Measurements from ENCODE around the gene ATAD3A.

The ATAD3A gene

DNA sequence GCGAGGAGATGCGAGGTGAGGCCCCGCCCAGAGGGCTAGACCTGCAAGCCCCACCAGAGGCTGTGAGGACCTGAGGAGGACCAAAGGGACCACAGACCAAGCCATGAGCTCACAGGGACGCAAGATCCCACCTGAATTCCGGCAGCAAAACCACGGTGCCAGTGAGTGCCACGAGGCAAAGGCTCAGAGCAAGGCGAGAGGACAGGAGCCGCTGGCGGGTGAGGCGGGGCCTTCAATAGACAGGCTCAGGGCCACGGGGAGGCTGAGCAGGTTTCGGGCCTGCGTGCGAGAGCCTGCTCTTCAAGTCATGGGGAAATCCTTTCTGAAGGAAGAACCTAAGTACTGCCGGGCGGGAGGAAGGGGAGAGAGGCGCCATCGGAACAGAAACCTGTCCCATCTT, 35.5 kb downstream of the ATAD3A start:
- no peak for DNase-seq (ENCODE audit: extremely low read depth, low read depth)
- TF ChIP-seq, protein P1, sequence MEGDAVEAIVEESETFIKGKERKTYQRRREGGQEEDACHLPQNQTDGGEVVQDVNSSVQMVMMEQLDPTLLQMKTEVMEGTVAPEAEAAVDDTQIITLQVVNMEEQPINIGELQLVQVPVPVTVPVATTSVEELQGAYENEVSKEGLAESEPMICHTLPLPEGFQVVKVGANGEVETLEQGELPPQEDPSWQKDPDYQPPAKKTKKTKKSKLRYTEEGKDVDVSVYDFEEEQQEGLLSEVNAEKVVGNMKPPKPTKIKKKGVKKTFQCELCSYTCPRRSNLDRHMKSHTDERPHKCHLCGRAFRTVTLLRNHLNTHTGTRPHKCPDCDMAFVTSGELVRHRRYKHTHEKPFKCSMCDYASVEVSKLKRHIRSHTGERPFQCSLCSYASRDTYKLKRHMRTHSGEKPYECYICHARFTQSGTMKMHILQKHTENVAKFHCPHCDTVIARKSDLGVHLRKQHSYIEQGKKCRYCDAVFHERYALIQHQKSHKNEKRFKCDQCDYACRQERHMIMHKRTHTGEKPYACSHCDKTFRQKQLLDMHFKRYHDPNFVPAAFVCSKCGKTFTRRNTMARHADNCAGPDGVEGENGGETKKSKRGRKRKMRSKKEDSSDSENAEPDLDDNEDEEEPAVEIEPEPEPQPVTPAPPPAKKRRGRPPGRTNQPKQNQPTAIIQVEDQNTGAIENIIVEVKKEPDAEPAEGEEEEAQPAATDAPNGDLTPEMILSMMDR (IDR thresholded peaks at IDR 0.05; ENCODE audit: low read depth, low read length) = no peak

DNA sequence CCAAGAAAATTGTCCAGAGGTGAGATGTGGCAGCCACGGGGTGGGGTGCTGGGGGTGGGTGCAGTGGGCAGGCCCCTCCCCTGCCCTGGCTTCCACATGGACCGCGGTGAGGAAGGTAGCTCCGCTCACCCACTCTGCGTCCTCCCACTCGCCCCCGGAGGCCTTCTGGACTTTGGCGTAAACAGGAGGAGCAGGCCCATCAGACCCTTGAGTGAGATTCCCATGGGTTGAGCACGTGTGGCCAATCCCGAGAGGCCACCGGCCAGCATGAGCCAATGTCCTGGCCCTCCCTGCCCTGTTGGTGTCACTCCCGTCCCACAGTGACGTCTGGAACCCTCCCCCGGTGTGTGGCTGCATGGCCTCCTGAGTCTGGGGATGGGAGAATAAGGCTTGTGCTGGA, 36.6 kb downstream of the ATAD3A start:
- TF ChIP-seq, protein P1 (IDR thresholded peaks at IDR 0.05; ENCODE audit: low read depth, low read length) = no peak
- no peak for DNase-seq (ENCODE audit: extremely low read depth, low read depth)

DNA sequence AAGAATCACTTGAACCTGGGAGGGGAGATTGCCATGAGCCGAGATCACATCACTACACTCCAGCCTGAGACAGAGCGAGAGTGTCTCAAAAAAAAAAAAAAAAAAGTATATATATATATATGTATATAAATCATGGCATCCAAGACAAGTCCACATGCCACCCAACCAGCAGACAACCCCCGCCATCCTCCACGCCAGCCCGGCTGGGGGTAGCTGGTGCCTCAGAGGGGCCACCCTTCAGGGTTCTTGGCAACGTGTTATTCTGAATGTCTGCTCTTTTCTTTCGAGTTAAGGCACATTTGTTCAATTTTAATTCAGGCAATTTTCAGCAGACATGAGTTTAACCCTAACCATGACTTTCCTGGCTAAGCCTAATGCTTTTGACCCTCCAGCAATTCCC, 38.1 kb downstream of the ATAD3A start:
- TF ChIP-seq, protein P1 (IDR thresholded peaks at IDR 0.05; ENCODE audit: low read depth, low read length) = no peak
- DNase-seq (ENCODE audit: extremely low read depth, low read depth) = no peak

DNA sequence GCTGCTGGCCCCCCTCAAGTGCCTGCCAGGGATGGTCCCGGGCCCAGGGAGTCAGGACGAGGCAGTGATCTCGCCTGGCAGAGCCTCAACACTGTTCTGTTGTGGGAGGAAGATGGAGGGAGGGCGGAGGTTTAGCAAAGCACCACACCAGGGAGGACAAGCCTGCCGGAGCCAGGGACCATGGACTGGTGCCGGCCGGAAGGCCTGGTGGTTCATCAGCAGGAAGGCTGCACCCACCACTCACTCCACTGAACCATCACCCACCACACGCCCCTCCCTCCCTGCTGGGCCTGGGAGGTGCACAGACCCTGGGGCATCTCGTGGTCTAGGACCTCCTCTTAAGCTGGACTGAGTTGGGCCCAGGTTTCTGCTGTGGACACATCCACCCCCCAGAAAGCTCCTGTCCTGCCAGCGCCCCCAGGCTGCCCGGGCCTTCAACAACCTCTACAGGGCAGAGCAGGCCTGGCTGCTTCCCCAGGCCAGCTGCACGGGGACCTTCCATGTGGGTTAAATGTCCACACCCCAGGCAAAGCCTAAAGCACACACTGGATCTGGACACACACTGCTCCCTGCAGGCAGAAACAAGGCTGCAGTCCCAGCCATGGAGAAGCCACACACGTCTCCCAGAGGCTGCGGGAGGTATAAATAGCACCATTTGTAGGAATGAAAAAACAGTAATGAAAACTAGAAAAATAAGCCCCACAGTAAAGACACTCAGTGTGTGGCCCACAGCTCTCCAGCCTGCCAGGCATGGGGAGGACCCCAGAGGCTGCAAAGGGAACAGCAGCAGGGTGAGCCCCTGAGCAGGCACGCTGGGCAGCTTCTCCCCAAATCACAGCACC, 38.9 kb downstream of the ATAD3A start:
- DNase-seq (ENCODE audit: extremely low read depth, low read depth) = no peak
- TF ChIP-seq, protein P1 (IDR thresholded peaks at IDR 0.05; ENCODE audit: low read depth, low read length) = peak; percentile 45

DNA sequence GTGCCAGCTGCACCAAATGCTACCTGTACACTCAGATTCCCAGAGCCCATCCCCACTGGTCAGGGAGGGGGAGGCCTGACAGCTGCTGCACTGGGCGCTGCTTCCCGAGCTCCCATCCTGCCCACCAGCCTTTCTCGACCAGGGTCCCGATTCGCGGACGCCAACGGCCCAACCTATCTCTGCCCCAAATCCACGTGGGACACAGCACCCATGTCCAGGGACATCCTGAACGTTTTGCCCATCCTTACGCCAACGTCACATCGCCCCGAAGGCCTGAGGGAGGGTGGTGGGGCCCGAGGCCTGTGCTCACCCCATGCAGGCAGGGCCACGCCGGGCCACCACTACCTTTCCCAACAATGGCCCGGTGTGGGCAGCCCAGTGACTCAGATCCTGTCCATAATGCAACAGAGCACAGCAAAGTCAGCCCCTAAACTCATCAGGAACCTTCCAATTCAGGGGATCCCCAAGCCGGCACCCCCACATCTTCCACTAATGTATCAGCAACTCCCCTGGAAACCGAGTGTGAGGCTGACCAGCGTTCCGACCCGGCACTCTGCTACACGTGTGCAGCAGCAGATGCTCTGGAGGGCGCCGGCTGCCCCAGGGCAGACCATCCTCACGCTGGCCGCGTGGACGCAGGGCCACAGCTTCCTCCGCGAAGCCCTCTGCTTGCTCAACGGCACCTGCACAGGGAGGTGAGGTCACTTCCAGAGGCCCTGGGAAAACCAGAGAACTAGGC, 39.7 kb downstream of the ATAD3A start:
- DNase-seq (ENCODE audit: extremely low read depth, low read depth) = no peak
- TF ChIP-seq, protein P1 (IDR thresholded peaks at IDR 0.05; ENCODE audit: low read depth, low read length) = no peak

DNA sequence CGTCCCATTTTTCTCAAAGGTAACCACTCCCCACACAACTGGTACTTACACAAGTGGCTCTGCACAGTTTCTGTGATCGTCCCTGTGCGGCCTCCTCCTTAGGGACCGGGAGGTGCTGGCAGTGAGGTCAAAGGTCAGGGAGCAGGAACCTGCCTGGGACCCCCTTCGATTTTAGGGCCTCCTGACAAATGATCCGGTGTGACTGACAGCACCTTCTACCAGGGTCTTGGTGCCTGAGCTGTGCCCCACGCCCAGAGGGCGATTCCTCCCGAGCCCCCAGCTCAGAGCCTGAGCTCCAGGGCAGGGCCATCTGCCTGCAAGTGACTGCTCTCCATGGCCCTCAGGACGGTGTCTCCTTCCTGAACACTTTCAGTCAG, 40.3 kb downstream of the ATAD3A start:
- no peak for DNase-seq (ENCODE audit: extremely low read depth, low read depth)
- TF ChIP-seq, protein P1 (IDR thresholded peaks at IDR 0.05; ENCODE audit: low read depth, low read length) = no peak

DNA sequence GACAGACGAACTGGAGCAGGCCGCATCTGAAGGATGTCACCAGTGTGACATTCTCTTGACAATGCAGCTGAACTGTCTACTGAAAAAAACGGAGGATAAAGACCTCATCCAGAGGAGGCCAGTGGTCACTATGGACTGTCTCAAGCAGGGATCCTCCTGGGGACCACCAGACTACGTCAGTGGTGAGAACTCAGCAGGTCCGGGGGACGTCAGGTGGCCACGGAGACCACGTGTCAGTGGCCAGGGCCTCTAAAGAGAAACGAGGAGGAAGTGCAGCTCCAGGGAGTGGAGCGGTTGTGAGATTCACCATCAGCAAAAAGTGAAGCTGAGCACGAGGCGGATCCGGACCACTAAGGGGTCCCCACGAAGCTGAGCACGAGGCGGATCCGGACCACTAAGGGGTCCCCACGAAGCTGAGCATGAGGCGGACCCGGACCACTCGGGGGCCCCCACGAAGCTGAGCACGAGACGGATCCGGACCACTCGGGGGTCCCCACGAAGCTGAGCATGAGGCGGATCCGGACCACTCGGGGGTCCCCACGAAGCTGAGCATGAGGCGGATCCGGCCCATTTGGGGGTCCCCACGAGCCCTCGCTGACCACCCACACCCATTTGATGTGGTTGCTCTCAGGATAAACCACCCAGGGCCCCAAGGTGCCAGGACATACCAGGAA, 42.0 kb downstream of the ATAD3A start:
- DNase-seq (ENCODE audit: extremely low read depth, low read depth) = no peak

More for the DNA sequence above, 42.0 kb downstream of the ATAD3A start:
- TF ChIP-seq, protein P1 (IDR thresholded peaks at IDR 0.05; ENCODE audit: low read depth, low read length) = no peak

All from AG09319 (cell line).